ENCODE measurements around the gene EMILIN1.

The EMILIN1 gene

GRCh38 chr2:27133195-27133875 is 54.9 kb downstream of the EMILIN1 start:
- TF ChIP-seq CTCF (conservative IDR thresholded peaks at IDR 0.05; ENCODE audit: low read length) (no peak), EZH2phosphoT487 (IDR thresholded peaks at IDR 0.05; ENCODE audit: borderline replicate concordance) (no peak)
- H2AFZ ChIP-seq (ENCODE audit: low read length): no peak overlapping the region
- H3K9ac ChIP-seq (ENCODE audit: low read depth, low read length, poor library complexity, severe bottlenecking): peak overlapping the region; percentile 90
- peaks cover 22% of the 10 kb centered on the region for H3K4me1 ChIP-seq (ENCODE audit: insufficient read depth, low read length, poor library complexity, severe bottlenecking)
- no peaks in the 10 kb centered on the region for H3F3A ChIP-seq (ENCODE audit: low read depth)
- H4K20me1 ChIP-seq (ENCODE audit: insufficient read depth, low read length, poor library complexity, severe bottlenecking): peaks cover 10% of the 10 kb centered on the region
- H3K36me3 ChIP-seq (ENCODE audit: insufficient read depth, low read length): peaks cover 10% of the 10 kb centered on the region; the same call in 1 of the 2 replicates
- H3K9me3 ChIP-seq (ENCODE audit: insufficient read depth, low read depth, low read length): no peaks in the 10 kb centered on the region
- H3K4me3 ChIP-seq (ENCODE audit: low read length, poor library complexity, severe bottlenecking): peak overlapping the region; percentile 88
- H3K27me3 ChIP-seq (ENCODE audit: insufficient read depth, low read length, poor library complexity, severe bottlenecking): no peaks in the 10 kb centered on the region
- no peaks in the 10 kb centered on the region for H3K9me2 ChIP-seq (replicated peaks; ENCODE audit: low read depth, low read length)
- peaks cover 30% of the 10 kb centered on the region for H3K79me2 ChIP-seq (ENCODE audit: insufficient read depth, low read length)
- peak overlapping the region; percentile 75 for H3K4me2 ChIP-seq (ENCODE audit: low read depth, low read length, poor library complexity, severe bottlenecking)

GRCh38 chr2:27133905-27134780 is 55.7 kb downstream of the EMILIN1 start, which contains the start of gene PREB:
TSS of gene PREB (minus strand) at chr2:27134636. CDS start at chr2:27134421, 215 bp downstream.
- TF ChIP-seq CTCF (conservative IDR thresholded peaks at IDR 0.05; ENCODE audit: low read length) (peak; percentile 47), EZH2phosphoT487 (IDR thresholded peaks at IDR 0.05; ENCODE audit: borderline replicate concordance) (no peak)
- H3K36me3 ChIP-seq (ENCODE audit: insufficient read depth, low read length): peaks cover 10% of the 10 kb centered on the region; the same call in 1 of the 2 replicates
- no peaks in the 10 kb centered on the region for H3K9me2 ChIP-seq (replicated peaks; ENCODE audit: low read depth, low read length)
- H2AFZ ChIP-seq (ENCODE audit: low read length): peak within 1 kb of the TSS; percentile 98
- peaks cover 30% of the 10 kb centered on the region for H3K79me2 ChIP-seq (ENCODE audit: insufficient read depth, low read length)
- peaks cover 22% of the 10 kb centered on the region for H3K4me1 ChIP-seq (ENCODE audit: insufficient read depth, low read length, poor library complexity, severe bottlenecking)
- no peaks in the 10 kb centered on the region for H3F3A ChIP-seq (ENCODE audit: low read depth)
- peak within 1 kb of the TSS; percentile 75 for H3K4me2 ChIP-seq (ENCODE audit: low read depth, low read length, poor library complexity, severe bottlenecking)
- peaks cover 10% of the 10 kb centered on the region for H4K20me1 ChIP-seq (ENCODE audit: insufficient read depth, low read length, poor library complexity, severe bottlenecking)
- no peaks in the 10 kb centered on the region for H3K9me3 ChIP-seq (ENCODE audit: insufficient read depth, low read depth, low read length)
- peak within 1 kb of the TSS; percentile 90 for H3K9ac ChIP-seq (ENCODE audit: low read depth, low read length, poor library complexity, severe bottlenecking)
- peak within 1 kb of the TSS; percentile 88 for H3K4me3 ChIP-seq (ENCODE audit: low read length, poor library complexity, severe bottlenecking)
- peaks cover 4% of the 10 kb centered on the region for H3K27me3 ChIP-seq (ENCODE audit: insufficient read depth, low read length, poor library complexity, severe bottlenecking)

- Histone ChIP-seq H3K4me1 (ENCODE audit: insufficient read depth, low read length, poor library complexity, severe bottlenecking) (peaks cover 22% of the 10 kb centered on the region), H3K27me3 (ENCODE audit: insufficient read depth, low read length, poor library complexity, severe bottlenecking) (peaks cover 4% of the 10 kb centered on the region), H3K4me2 (ENCODE audit: low read depth, low read length, poor library complexity, severe bottlenecking) (peak overlapping the region; percentile 75), H3K4me3 (ENCODE audit: low read length, poor library complexity, severe bottlenecking) (peak overlapping the region; percentile 88), H3K9ac (ENCODE audit: low read depth, low read length, poor library complexity, severe bottlenecking) (peak overlapping the region; percentile 90), H4K20me1 (ENCODE audit: insufficient read depth, low read length, poor library complexity, severe bottlenecking) (peaks cover 10% of the 10 kb centered on the region), H2AFZ (ENCODE audit: low read length) (peak overlapping the region; percentile 98), H3K9me2 (replicated peaks; ENCODE audit: low read depth, low read length) (no peaks in the 10 kb centered on the region), H3K9me3 (ENCODE audit: insufficient read depth, low read depth, low read length) (no peaks in the 10 kb centered on the region), H3K79me2 (ENCODE audit: insufficient read depth, low read length) (peaks cover 30% of the 10 kb centered on the region), H3K36me3 (ENCODE audit: insufficient read depth, low read length) (peaks cover 10% of the 10 kb centered on the region; the same call in 1 of the 2 replicates), H3F3A (ENCODE audit: low read depth) (no peaks in the 10 kb centered on the region)
- no peak for TF ChIP-seq CTCF (conservative IDR thresholded peaks at IDR 0.05; ENCODE audit: low read length)
- no peak for TF ChIP-seq EZH2phosphoT487 (IDR thresholded peaks at IDR 0.05; ENCODE audit: borderline replicate concordance)
These were observed 56.5 kb downstream of the EMILIN1 start for GRCh38 chr2:27134781-27135477.
